ENCODE measurements around the gene PGLYRP4. TPM values are rescaled to one million over a fixed set of nuclear protein-coding genes. Genes with fewer than 3 reads are reported as not detected.
"Not testable (repeated sequence)": the region's sequence is repeated elsewhere in the genome, so short reads cannot be mapped to it uniquely, and the experiment has no call there.

Gene PGLYRP4
- total RNA-seq, 1 donor from 2014 or later: 4.4 TPM

- Mint-ChIP-seq H3K4me1 (ENCODE audit: unreplicated experiment) (no peaks in the 10 kb centered on the region), H3K27me3 (peaks cover 10% of the 10 kb centered on the region), H3K9me3 (peaks cover 5% of the 10 kb centered on the region), H3K27ac (no peak overlapping the region), H3K36me3 (no peaks in the 10 kb centered on the region), H3K4me3 (no peak overlapping the region)
- no peak for DNase-seq (ENCODE audit: extremely low spot score, unreplicated experiment)
- TF ChIP-seq, protein P1, sequence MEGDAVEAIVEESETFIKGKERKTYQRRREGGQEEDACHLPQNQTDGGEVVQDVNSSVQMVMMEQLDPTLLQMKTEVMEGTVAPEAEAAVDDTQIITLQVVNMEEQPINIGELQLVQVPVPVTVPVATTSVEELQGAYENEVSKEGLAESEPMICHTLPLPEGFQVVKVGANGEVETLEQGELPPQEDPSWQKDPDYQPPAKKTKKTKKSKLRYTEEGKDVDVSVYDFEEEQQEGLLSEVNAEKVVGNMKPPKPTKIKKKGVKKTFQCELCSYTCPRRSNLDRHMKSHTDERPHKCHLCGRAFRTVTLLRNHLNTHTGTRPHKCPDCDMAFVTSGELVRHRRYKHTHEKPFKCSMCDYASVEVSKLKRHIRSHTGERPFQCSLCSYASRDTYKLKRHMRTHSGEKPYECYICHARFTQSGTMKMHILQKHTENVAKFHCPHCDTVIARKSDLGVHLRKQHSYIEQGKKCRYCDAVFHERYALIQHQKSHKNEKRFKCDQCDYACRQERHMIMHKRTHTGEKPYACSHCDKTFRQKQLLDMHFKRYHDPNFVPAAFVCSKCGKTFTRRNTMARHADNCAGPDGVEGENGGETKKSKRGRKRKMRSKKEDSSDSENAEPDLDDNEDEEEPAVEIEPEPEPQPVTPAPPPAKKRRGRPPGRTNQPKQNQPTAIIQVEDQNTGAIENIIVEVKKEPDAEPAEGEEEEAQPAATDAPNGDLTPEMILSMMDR (conservative IDR thresholded peaks at IDR 0.05): no peak
Measured at GRCh38 chr1:153322568-153322967, 26.1 kb downstream of the PGLYRP4 start.

- H3K4me3 Mint-ChIP-seq; H3K27ac Mint-ChIP-seq; H3K36me3 Mint-ChIP-seq; H3K9me3 Mint-ChIP-seq; DNase-seq (ENCODE audit: extremely low spot score, unreplicated experiment); H3K4me1 Mint-ChIP-seq (ENCODE audit: unreplicated experiment): not testable (repeated sequence)
- H3K27me3 Mint-ChIP-seq: peaks cover 20% of the 10 kb centered on the region
Measured at GRCh38 chr1:153318145-153318544, 30.5 kb downstream of the PGLYRP4 start.

- not testable (repeated sequence) for H3K27ac Mint-ChIP-seq; H3K36me3 Mint-ChIP-seq; H3K9me3 Mint-ChIP-seq; H3K4me1 Mint-ChIP-seq (ENCODE audit: unreplicated experiment); H3K4me3 Mint-ChIP-seq; DNase-seq (ENCODE audit: extremely low spot score, unreplicated experiment)
- peaks cover 20% of the 10 kb centered on the region for H3K27me3 Mint-ChIP-seq
Measured at GRCh38 chr1:153316013-153316412, 32.6 kb downstream of the PGLYRP4 start.

DNA sequence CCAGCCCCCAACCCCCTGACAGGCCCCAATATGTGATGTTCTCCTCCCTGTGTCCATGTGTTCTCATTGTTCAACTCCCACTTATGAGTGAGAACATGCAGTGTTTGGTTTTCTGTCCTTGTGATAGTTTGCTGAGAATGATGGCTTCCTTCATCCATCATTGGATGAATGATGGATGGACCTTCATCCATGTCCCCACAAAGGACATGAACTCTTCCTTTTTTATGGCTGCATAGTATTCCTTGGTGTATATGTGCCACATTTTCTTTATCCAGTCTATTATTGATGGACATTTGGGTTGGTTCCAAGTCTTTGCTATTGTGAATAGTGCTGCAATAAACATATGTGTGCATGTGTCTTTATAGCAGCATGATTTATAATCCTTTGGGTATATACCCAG is 34.3 kb downstream of the PGLYRP4 start:
- not testable (repeated sequence) for H3K27ac Mint-ChIP-seq; H3K4me3 Mint-ChIP-seq; H3K4me1 Mint-ChIP-seq (ENCODE audit: unreplicated experiment); H3K36me3 Mint-ChIP-seq; H3K9me3 Mint-ChIP-seq; DNase-seq (ENCODE audit: extremely low spot score, unreplicated experiment)
- H3K27me3 Mint-ChIP-seq: peaks cover 20% of the 10 kb centered on the region

DNA sequence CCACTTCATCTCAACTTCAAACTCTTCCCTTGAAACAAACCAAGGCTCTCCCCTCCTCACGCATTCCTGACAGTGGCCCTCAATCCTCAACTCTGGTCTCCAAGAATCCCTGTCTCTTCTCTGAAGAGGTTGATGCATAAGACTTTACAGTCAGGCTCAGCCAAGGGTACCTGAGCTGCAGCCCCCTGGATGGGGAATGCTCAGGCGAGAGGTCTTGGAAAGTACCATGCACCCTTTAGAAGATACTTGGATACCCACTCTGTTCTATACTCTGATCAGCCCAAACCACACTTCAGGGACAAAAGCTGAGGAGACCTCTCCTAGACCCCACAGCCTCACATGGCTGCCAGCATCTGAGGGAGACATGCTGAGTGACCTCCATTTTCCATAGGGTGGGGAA is 35.4 kb downstream of the PGLYRP4 start:
- Mint-ChIP-seq H3K27me3 (peaks cover 14% of the 10 kb centered on the region), H3K27ac (no peak overlapping the region), H3K4me3 (no peak overlapping the region), H3K36me3 (no peaks in the 10 kb centered on the region), H3K9me3 (no peaks in the 10 kb centered on the region), H3K4me1 (ENCODE audit: unreplicated experiment) (no peaks in the 10 kb centered on the region)
- no peak for DNase-seq (ENCODE audit: extremely low spot score, unreplicated experiment)
- TF ChIP-seq, protein P1 (conservative IDR thresholded peaks at IDR 0.05): no peak

DNA sequence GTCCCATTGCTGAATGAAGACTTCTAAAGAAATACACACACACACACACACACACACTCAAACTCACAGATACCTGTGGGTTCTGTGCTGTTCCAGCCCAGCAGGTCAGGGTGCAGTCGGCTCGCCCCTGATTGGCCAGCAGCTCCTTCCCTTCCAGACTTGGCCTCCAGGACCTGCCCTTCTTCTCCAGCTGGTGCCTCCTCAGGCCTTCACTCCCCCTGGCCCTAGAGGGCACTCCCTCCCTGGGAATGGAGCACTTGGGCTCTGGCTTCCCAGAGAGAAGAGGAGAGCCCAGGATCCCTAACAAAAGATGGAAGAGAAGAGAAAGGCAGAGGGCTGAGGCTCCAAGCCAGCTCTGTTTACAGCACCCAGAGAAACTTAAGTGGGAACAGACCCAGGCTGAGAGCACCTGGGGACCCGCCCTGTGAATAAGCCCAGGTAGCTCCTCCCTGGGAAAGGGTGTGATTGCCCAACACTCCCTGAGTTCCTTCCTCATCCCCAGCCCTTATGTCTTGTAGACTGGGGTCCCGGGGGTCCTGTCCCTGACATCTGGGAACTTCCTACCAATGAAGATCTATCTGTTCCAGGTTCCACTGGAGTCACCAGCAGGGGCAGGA is 36.0 kb downstream of the PGLYRP4 start, which contains the start of gene PGLYRP3:
TSS of gene PGLYRP3 (minus strand) at position 383 of the 617 bp plus-strand sequence. CDS start 2,287 bp downstream, outside the sequence.
- no peak within 1 kb of the TSS for H3K4me3 Mint-ChIP-seq
- H3K27me3 Mint-ChIP-seq: peaks cover 13% of the 10 kb centered on the region
- no peaks in the 10 kb centered on the region for H3K36me3 Mint-ChIP-seq
- no peaks in the 10 kb centered on the region for H3K9me3 Mint-ChIP-seq
- H3K4me1 Mint-ChIP-seq (ENCODE audit: unreplicated experiment): no peaks in the 10 kb centered on the region
- H3K27ac Mint-ChIP-seq: no peak within 1 kb of the TSS
- no peak for DNase-seq (ENCODE audit: extremely low spot score, unreplicated experiment)
- TF ChIP-seq, protein P1 (conservative IDR thresholded peaks at IDR 0.05): no peak

DNA sequence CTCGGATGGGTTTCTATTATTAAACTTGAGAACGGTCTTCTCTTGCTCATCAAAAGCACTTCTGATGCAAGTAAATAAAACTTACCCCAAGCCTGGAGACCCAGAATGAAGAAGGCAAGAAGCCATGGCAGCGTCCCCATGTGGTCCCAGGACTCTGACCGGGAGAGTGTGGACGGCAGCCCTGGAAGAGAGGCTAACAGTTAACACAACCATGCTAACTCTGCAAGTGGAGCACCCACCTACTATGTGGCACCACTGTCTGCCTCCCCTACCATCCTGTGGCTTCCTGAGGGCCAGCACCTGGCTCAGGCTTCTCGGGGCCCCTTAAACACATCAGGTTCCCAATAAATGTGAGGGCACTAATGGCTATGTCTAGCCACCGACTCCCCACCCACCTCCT is 38.1 kb downstream of the PGLYRP4 start:
- Mint-ChIP-seq H3K4me3 (no peak overlapping the region), H3K27ac (no peak overlapping the region), H3K27me3 (peaks cover 4% of the 10 kb centered on the region), H3K4me1 (ENCODE audit: unreplicated experiment) (no peaks in the 10 kb centered on the region), H3K36me3 (no peaks in the 10 kb centered on the region), H3K9me3 (no peaks in the 10 kb centered on the region)
- TF ChIP-seq, protein P1 (conservative IDR thresholded peaks at IDR 0.05): no peak
- no peak for DNase-seq (ENCODE audit: extremely low spot score, unreplicated experiment)
